GM23338 (cell line): ENCODE results near the gene NECAP2. TPM values are rescaled to one million over a fixed set of nuclear protein-coding genes. Genes with fewer than 3 reads are reported as not detected.

Experiments
- ATAC-seq: fragments of 200-7000 bp; cut with Tn5 transposase; 3 replicates; pipeline ENCODE4 v1.9.1; 2020
- DNase-seq: peaks from one replicate; pipeline ENCODE4 v3.0.0-alpha.2; 2015; ENCODE audit warnings: low spot score
- H2AFZ ChIP-seq: fragments of 200-600 bp; sonication (generic); 2 replicates; pipeline ENCODE4 v1.8.0; 2016; ENCODE audit warnings: antibody characterized with exemption, mild to moderate bottlenecking, moderate library complexity
- H3F3A ChIP-seq: fragments of 200-600 bp; sonication (generic); replicated peaks from 2 replicates; pipeline ENCODE4 v1.8.0; 2017; ENCODE audit warnings: antibody characterized with exemption, mixed run types, low read depth
- H3K27ac ChIP-seq: fragments of 200-600 bp; sonication (generic); 2 replicates; pipeline ENCODE4 v1.6.1; 2016; ENCODE audit warnings: low read depth
- H3K27me3 ChIP-seq: fragments of 200-600 bp; sonication (generic); 2 replicates; pipeline ENCODE4 v1.8.0; 2016; ENCODE audit warnings: mild to moderate bottlenecking, mixed run types, moderate library complexity; ENCODE audit not compliant: insufficient read depth
- H3K36me3 ChIP-seq: fragments of 200-600 bp; sonication (generic); 2 replicates; pipeline ENCODE4 v1.8.0; 2016; ENCODE audit warnings: mild to moderate bottlenecking; ENCODE audit not compliant: insufficient read depth
- H3K4me1 ChIP-seq: fragments of 200-600 bp; sonication (generic); 2 replicates; pipeline ENCODE4 v1.8.0; 2016; ENCODE audit warnings: mild to moderate bottlenecking, moderate library complexity; ENCODE audit not compliant: insufficient read depth
- H3K4me2 ChIP-seq: fragments of 200-600 bp; sonication (generic); 2 replicates; pipeline ENCODE4 v1.7.1; 2017; ENCODE audit warnings: mixed run types
- H3K4me3 ChIP-seq: fragments of 200-600 bp; sonication (generic); 2 replicates; pipeline ENCODE4 v1.6.1; 2016; ENCODE audit warnings: mixed run types
- H3K79me2 ChIP-seq: fragments of 200-600 bp; sonication (generic); replicated peaks from 2 replicates; pipeline ENCODE4 v1.8.0; 2017; ENCODE audit warnings: mild to moderate bottlenecking; ENCODE audit not compliant: insufficient read depth
- H3K9me2 ChIP-seq: fragments of 200-600 bp; sonication (generic); 2 replicates; pipeline ENCODE4 v1.8.0; 2017; ENCODE audit not compliant: insufficient read depth
- H4K20me1 ChIP-seq: fragments of 200-600 bp; sonication (generic); replicated peaks from 2 replicates; pipeline ENCODE4 v1.8.0; 2017; ENCODE audit warnings: mild to moderate bottlenecking; ENCODE audit not compliant: insufficient read depth
- H3K27ac Mint-ChIP-seq: 2 replicates; pipeline ENCODE4 v1.8.0; 2020; ENCODE audit warnings: inconsistent platforms, mild to moderate bottlenecking, moderate library complexity, mixed read lengths
- H3K27me3 Mint-ChIP-seq: 3 replicates; pipeline ENCODE4 v1.8.0; 2022; ENCODE audit warnings: low read depth, mild to moderate bottlenecking, moderate library complexity, mixed read lengths, inconsistent platforms; ENCODE audit not compliant: insufficient read depth, poor library complexity
- H3K36me3 Mint-ChIP-seq: 3 replicates; pipeline ENCODE4 v1.8.0; 2021; ENCODE audit warnings: low read depth, mild to moderate bottlenecking, inconsistent platforms, moderate library complexity, mixed read lengths
- H3K4me1 Mint-ChIP-seq: 3 replicates; pipeline ENCODE4 v1.8.0; 2020; ENCODE audit warnings: mild to moderate bottlenecking, inconsistent platforms, mixed read lengths
- H3K4me3 Mint-ChIP-seq: 3 replicates; pipeline ENCODE4 v1.8.0; 2021; ENCODE audit warnings: moderate library complexity, mild to moderate bottlenecking, inconsistent platforms, mixed read lengths
- H3K9me3 Mint-ChIP-seq: 3 replicates; pipeline ENCODE4 v1.8.0; 2020; ENCODE audit warnings: moderate library complexity, mild to moderate bottlenecking, inconsistent platforms, mixed read lengths
- EZH2 ChIP-seq: fragments of 200-600 bp; sonication (generic); IDR thresholded peaks from one replicate; pipeline ENCODE4 v1.8.0; 2017; ENCODE audit warnings: antibody characterized with exemption, mild to moderate bottlenecking, low read depth; ENCODE audit not compliant: unreplicated experiment
- POLR2AphosphoS5 ChIP-seq: IDR thresholded peaks from 2 replicates; pipeline ENCODE4 v1.6.1; 2016; ENCODE audit warnings: antibody characterized with exemption, low read depth
- STAT1 ChIP-seq: IDR thresholded peaks from one replicate; pipeline ENCODE4 v1.6.1; 2016; ENCODE audit warnings: antibody characterized with exemption; ENCODE audit not compliant: unreplicated experiment
- ZNF114 ChIP-seq: fragments of 250-450 bp; sonication (Bioruptor Pico); IDR thresholded peaks from 2 replicates; pipeline ENCODE4 v1.5.0; 2020; ENCODE audit warnings: mild to moderate bottlenecking, moderate library complexity
- ZNF331 ChIP-seq: fragments of 250-450 bp; sonication (Bioruptor Pico); IDR thresholded peaks from 2 replicates; pipeline ENCODE4 v1.5.0; 2020; ENCODE audit warnings: low read depth, mild to moderate bottlenecking, moderate library complexity
- polyA plus RNA-seq: library from polyadenylated mRNA; unstranded; fragments of >200 nt; fragmentation: Nextera tagmentation; extraction: Ambion mirVana; gene quantifications from 2 replicates; pipeline ENCODE4 v1.2.1, GENCODE V29; 2016
- total RNA-seq: library from RNA; depleted of rRNA; stranded (reverse); fragments of >200 nt; shearing (Covaris generic); gene quantifications from 2 replicates; pipeline ENCODE4 v1.2.3, GENCODE V29; 2014
- TF ChIP-seq, protein P1 (sequence below): IDR thresholded peaks from 2 replicates; pipeline ENCODE4 v1.6.1; 2016; ENCODE audit warnings: antibody characterized with exemption
- TF ChIP-seq, protein P2 (sequence below), 2 experiments: fragments of 200-600 bp in 1 of 2; sonication (generic) in 1 of 2; conservative IDR thresholded peaks; 2 replicates each; pipeline versions ENCODE4 v1.5.1 to v1.6.1; 2016 to 2017; ENCODE audit warnings: antibody characterized with exemption in 2 of 2, low read depth in 2 of 2, mild to moderate bottlenecking in 2 of 2, moderate library complexity in 1 of 2
- TF ChIP-seq, protein P3 (sequence below): fragments of 250-450 bp; sonication (Bioruptor Pico); IDR thresholded peaks from 2 replicates; pipeline ENCODE4 v1.5.0; 2020; ENCODE audit warnings: mild to moderate bottlenecking, moderate library complexity

The NECAP2 gene
- total and polyA plus RNA-seq, 2 experiments from 2014 or later, result 20.2 to 28.9 TPM

DNA sequence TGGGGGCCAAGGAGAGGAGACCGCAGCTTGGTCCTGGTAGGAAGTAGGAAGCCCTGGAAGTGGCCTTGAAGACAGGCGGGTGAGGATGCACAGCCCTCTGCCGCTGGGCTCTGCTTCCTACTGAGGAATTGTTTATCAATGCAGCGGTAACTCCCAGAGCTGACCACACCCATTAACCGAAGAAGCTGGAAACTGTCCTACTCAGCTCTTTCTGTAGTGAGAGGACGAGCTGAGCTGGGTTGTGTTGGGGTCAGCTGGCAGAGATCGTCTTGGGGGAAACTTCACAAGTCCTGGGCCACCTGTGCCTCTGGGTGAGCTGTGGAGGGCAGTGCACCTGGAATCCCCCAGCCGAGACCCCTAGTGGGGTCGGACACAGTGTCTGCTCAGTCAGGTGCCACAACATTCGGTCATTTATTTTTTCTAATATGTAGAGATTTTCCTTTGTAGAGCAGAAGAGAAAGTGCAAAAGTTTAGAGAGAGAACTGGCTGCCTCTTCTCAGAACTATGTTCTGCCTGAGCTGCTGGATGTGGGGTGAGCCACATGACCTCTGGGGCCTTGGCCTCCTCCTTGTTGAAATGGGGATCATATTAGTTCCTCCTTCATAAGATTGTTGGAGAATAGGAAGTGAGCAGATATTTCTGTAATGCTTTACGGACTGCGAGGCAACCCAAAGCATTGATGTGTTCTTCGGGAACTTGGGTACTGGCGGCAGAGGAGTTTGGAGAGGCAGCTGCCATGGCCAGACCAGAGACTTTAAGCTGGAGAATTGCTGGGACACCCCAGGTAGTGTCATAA lies 3.6 kb downstream of the NECAP2 start:
- no peaks in the 10 kb centered on the region for H3K36me3 ChIP-seq
- no peak overlapping the region for H3K4me2 ChIP-seq
- Mint-ChIP-seq H3K4me1 (0 out of 3 replicates have a peak, but pooled peaks cover 7% of the 10 kb centered on the region), H3K4me3 (no peak overlapping the region), H3K27me3 (peaks cover 14% of the 10 kb centered on the region), H3K27ac (no peak overlapping the region), H3K9me3 (no peaks in the 10 kb centered on the region), H3K36me3 (peaks cover 27% of the 10 kb centered on the region)
- H3K79me2 ChIP-seq, result peaks cover 16% of the 10 kb centered on the region
- H3K27ac ChIP-seq, result no peak overlapping the region
- ATAC-seq, result no peak
- H3K4me1 ChIP-seq, result no peaks in the 10 kb centered on the region; the same call in 1 of the 2 replicates
- no peak for DNase-seq
- H2AFZ ChIP-seq, result no peak overlapping the region
- peaks cover 8% of the 10 kb centered on the region for H3F3A ChIP-seq
- peaks cover 10% of the 10 kb centered on the region; the same call in 1 of the 2 replicates for H3K27me3 ChIP-seq
- H3K4me3 ChIP-seq, result no peak overlapping the region
- peaks cover 39% of the 10 kb centered on the region; the same call in 1 of the 2 replicates for H4K20me1 ChIP-seq
- TF ChIP-seq EZH2 (no peak), STAT1 (no peak), POLR2AphosphoS5 (no peak), ZNF331 (CRISPR knock-in tag) (no peak), ZNF114 (CRISPR knock-in tag) (no peak)
- TF ChIP-seq, protein P1, sequence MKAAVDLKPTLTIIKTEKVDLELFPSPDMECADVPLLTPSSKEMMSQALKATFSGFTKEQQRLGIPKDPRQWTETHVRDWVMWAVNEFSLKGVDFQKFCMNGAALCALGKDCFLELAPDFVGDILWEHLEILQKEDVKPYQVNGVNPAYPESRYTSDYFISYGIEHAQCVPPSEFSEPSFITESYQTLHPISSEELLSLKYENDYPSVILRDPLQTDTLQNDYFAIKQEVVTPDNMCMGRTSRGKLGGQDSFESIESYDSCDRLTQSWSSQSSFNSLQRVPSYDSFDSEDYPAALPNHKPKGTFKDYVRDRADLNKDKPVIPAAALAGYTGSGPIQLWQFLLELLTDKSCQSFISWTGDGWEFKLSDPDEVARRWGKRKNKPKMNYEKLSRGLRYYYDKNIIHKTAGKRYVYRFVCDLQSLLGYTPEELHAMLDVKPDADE, result no peak
- TF ChIP-seq, protein P2, sequence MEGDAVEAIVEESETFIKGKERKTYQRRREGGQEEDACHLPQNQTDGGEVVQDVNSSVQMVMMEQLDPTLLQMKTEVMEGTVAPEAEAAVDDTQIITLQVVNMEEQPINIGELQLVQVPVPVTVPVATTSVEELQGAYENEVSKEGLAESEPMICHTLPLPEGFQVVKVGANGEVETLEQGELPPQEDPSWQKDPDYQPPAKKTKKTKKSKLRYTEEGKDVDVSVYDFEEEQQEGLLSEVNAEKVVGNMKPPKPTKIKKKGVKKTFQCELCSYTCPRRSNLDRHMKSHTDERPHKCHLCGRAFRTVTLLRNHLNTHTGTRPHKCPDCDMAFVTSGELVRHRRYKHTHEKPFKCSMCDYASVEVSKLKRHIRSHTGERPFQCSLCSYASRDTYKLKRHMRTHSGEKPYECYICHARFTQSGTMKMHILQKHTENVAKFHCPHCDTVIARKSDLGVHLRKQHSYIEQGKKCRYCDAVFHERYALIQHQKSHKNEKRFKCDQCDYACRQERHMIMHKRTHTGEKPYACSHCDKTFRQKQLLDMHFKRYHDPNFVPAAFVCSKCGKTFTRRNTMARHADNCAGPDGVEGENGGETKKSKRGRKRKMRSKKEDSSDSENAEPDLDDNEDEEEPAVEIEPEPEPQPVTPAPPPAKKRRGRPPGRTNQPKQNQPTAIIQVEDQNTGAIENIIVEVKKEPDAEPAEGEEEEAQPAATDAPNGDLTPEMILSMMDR (conservative IDR thresholded peaks at IDR 0.05; ENCODE audit: low read depth in 2 of 2), result no peak
- TF ChIP-seq, protein P3, sequence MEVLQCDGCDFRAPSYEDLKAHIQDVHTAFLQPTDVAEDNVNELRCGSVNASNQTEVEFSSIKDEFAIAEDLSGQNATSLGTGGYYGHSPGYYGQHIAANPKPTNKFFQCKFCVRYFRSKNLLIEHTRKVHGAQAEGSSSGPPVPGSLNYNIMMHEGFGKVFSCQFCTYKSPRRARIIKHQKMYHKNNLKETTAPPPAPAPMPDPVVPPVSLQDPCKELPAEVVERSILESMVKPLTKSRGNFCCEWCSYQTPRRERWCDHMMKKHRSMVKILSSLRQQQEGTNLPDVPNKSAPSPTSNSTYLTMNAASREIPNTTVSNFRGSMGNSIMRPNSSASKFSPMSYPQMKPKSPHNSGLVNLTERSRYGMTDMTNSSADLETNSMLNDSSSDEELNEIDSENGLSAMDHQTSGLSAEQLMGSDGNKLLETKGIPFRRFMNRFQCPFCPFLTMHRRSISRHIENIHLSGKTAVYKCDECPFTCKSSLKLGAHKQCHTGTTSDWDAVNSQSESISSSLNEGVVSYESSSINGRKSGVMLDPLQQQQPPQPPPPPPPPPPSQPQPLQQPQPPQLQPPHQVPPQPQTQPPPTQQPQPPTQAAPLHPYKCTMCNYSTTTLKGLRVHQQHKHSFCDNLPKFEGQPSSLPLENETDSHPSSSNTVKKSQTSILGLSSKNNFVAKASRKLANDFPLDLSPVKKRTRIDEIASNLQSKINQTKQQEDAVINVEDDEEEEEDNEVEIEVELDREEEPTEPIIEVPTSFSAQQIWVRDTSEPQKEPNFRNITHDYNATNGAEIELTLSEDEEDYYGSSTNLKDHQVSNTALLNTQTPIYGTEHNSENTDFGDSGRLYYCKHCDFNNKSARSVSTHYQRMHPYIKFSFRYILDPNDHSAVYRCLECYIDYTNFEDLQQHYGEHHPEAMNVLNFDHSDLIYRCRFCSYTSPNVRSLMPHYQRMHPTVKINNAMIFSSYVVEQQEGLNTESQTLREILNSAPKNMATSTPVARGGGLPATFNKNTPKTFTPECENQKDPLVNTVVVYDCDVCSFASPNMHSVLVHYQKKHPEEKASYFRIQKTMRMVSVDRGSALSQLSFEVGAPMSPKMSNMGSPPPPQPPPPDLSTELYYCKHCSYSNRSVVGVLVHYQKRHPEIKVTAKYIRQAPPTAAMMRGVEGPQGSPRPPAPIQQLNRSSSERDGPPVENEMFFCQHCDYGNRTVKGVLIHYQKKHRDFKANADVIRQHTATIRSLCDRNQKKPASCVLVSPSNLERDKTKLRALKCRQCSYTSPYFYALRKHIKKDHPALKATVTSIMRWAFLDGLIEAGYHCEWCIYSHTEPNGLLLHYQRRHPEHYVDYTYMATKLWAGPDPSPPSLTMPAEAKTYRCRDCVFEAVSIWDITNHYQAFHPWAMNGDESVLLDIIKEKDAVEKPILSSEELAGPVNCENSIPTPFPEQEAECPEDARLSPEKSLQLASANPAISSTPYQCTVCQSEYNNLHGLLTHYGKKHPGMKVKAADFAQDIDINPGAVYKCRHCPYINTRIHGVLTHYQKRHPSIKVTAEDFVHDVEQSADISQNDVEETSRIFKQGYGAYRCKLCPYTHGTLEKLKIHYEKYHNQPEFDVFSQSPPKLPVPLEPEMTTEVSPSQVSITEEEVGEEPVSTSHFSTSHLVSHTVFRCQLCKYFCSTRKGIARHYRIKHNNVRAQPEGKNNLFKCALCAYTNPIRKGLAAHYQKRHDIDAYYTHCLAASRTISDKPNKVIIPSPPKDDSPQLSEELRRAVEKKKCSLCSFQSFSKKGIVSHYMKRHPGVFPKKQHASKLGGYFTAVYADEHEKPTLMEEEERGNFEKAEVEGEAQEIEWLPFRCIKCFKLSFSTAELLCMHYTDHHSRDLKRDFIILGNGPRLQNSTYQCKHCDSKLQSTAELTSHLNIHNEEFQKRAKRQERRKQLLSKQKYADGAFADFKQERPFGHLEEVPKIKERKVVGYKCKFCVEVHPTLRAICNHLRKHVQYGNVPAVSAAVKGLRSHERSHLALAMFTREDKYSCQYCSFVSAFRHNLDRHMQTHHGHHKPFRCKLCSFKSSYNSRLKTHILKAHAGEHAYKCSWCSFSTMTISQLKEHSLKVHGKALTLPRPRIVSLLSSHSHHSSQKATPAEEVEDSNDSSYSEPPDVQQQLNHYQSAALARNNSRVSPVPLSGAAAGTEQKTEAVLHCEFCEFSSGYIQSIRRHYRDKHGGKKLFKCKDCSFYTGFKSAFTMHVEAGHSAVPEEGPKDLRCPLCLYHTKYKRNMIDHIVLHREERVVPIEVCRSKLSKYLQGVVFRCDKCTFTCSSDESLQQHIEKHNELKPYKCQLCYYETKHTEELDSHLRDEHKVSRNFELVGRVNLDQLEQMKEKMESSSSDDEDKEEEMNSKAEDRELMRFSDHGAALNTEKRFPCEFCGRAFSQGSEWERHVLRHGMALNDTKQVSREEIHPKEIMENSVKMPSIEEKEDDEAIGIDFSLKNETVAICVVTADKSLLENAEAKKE (CRISPR knock-in tag), result no peak
- H3K9me2 ChIP-seq, result no peaks in the 10 kb centered on the region
